GM06990 (cell line): ENCODE results near the gene CCDC92B.

ENCODE experiments used
- DNase-seq: peaks from one replicate; pipeline ENCODE4 v3.0.0-alpha.2; 2011; ENCODE audit not compliant: insufficient read length; ENCODE audit errors: extremely low read depth
- H3K27me3 ChIP-seq: replicated peaks from 2 replicates; pipeline ENCODE4 v1.6.0; 2011; ENCODE audit warnings: low read length; ENCODE audit not compliant: control insufficient read depth, insufficient read depth
- H3K36me3 ChIP-seq: 2 replicates; pipeline ENCODE4 v1.5.1; 2011; ENCODE audit warnings: low read length; ENCODE audit not compliant: control insufficient read depth, insufficient read depth
- H3K4me3 ChIP-seq: replicated peaks from 2 replicates; pipeline ENCODE4 v1.5.1; 2011; ENCODE audit warnings: low read depth, mild to moderate bottlenecking, control low read depth, low read length
- TF ChIP-seq, protein P1 (sequence below): IDR thresholded peaks from 2 replicates; pipeline ENCODE4 v1.5.1; 2011; ENCODE audit warnings: low read length, control low read depth, mild to moderate bottlenecking, inconsistent platforms; ENCODE audit not compliant: insufficient read depth, poor library complexity, severe bottlenecking

CCDC92B gene

DNA sequence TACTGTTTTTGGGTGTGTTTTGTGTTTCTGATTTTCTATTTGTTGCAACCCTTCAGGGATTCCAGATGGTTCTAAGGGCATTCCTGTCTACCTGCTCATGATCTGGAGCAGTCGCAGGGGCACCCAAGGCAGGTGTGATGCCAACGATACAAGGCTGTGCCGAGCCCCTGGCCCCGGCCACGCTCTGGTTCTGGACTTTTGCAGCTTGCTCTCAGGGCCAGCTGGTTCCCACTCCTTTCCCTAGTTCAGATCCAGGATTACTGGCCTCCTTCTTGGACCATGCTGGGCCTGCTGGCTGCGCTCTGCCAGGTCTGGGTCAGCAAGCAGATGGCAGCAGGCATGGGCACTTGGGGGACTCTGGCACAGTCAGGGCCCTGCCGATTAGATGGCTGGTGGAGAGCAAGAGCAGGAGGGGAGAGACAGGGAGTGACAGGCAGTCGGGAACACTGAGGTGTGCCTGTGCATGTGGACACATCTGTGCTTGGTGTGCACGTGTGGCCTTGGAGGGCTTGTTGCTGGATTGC, 31.5 kb upstream of the CCDC92B start:
- TF ChIP-seq, protein P1, sequence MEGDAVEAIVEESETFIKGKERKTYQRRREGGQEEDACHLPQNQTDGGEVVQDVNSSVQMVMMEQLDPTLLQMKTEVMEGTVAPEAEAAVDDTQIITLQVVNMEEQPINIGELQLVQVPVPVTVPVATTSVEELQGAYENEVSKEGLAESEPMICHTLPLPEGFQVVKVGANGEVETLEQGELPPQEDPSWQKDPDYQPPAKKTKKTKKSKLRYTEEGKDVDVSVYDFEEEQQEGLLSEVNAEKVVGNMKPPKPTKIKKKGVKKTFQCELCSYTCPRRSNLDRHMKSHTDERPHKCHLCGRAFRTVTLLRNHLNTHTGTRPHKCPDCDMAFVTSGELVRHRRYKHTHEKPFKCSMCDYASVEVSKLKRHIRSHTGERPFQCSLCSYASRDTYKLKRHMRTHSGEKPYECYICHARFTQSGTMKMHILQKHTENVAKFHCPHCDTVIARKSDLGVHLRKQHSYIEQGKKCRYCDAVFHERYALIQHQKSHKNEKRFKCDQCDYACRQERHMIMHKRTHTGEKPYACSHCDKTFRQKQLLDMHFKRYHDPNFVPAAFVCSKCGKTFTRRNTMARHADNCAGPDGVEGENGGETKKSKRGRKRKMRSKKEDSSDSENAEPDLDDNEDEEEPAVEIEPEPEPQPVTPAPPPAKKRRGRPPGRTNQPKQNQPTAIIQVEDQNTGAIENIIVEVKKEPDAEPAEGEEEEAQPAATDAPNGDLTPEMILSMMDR: no peak
- peaks cover 1% of the 10 kb centered on the region for H3K27me3 ChIP-seq
- no peaks in the 10 kb centered on the region for H3K36me3 ChIP-seq
- DNase-seq: no peak
- H3K4me3 ChIP-seq: no peak overlapping the region

DNA sequence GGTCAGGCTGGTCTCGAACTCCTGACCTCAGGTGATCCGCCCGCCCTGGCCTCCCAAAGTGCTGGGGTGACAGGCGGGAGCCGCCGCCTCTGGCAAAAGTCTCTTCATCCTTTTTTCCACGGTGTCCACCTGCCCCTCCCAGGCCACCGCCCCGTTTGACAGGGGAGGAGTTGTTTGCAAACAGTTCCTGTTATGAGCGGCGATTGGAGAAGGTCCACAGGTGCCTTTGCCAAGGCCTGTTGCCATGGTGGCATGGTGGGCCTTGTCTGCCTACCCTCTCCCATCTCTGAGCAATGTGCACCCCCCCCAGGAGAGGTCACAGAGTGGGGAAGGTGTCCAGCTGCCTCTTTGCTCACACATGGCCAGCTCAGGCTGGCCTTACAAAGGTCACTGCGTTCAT, 30.8 kb upstream of the CCDC92B start:
- Histone ChIP-seq H3K36me3 (no peaks in the 10 kb centered on the region), H3K4me3 (no peak overlapping the region), H3K27me3 (peaks cover 1% of the 10 kb centered on the region)
- DNase-seq: no peak
- TF ChIP-seq, protein P1: no peak

DNA sequence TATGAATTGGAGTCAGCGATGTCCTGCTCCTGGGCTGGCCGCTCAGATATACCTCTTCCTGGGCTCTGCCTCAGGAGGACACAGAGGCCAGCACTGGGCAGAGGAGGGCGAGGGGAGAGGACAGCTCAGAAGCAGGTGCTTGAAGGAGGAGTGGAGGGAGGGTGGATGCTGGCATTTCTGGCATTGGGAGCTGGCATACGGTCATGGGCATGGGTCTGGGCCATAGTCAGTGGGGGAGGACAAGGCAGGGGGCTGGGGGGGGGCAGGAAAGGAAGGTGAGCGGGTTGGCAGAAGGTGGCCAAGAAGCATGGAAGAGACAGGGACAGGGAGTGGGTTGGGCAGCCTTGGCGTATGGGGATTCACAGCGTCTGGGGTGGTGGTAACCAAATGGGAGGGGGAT, 30.1 kb upstream of the CCDC92B start:
- Histone ChIP-seq H3K4me3 (no peak overlapping the region), H3K27me3 (peaks cover 1% of the 10 kb centered on the region), H3K36me3 (no peaks in the 10 kb centered on the region)
- no peak for DNase-seq
- TF ChIP-seq, protein P1: no peak

DNA sequence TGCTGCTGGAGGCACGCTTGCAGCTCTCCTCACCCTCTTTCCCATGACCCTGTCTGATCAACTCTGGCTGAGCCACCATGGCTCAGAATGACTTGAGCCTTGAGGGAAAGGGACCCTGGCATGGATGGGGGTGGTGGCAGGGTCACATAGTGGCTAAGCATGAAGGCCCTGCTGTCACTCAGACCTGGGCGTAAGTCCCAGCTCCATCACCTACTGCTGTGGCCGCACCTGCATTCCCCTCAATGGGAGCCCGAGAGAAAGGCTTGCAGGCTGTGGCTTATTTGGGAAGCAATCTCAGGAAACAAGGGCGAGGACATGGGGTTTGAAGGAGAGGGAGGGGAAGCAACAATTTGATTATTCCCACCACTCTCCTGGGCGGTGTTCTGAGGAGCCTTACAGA, 29.0 kb upstream of the CCDC92B start:
- DNase-seq: no peak
- Histone ChIP-seq H3K27me3 (peaks cover 1% of the 10 kb centered on the region), H3K4me3 (no peak overlapping the region), H3K36me3 (no peaks in the 10 kb centered on the region)
- TF ChIP-seq, protein P1: no peak

DNA sequence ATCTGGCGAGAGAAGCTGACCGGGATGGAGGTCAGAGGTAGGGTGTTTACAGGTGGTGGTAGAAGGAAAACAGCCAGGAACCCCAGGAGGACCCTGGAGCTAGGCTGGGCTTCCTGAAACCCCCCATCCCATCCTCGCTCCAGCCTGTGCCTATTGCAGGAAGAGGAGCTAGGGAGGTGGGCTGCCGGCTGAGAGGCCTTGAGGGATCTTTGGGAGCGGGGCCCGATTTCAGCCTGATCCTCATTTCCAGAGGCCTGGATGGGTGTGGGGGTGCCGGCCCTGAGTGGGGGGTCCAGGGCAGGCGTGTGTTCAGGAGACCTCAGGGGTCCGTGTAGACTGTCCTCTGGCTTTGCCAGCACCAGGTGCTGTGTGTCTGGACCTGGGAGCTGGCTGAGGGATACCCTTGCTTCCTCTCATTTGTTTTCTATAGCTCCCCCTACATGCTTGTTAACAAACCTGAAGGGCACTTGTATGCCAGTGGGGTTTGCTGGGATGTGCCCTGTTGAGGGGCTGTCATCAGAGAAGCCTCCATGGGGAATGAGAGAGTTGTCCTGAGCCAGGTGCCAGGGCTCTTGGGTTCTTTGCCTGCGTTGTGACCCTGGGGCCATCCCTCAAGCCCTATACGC, 27.9 kb upstream of the CCDC92B start:
- Histone ChIP-seq H3K36me3 (no peaks in the 10 kb centered on the region), H3K4me3 (no peak overlapping the region), H3K27me3 (peaks cover 1% of the 10 kb centered on the region)
- TF ChIP-seq, protein P1: no peak
- DNase-seq: no peak
